Naive thymus-derived CD4-positive, alpha-beta T cell (primary cell): Measurements from ENCODE around the gene GPN1. TPM values are rescaled to one million over a fixed set of nuclear protein-coding genes. Genes with fewer than 3 reads are reported as not detected.
"Not testable (repeated sequence)": the region's sequence is repeated elsewhere in the genome, so short reads cannot be mapped to it uniquely, and the experiment has no call there.

ENCODE experiments used
- ATAC-seq: fragments of 150-1000 bp; cut with Tn5 transposase; 2 replicates; pipeline ENCODE4 v1.10.0; 2021; ENCODE audit warnings: mild to moderate bottlenecking, moderate library complexity
- CTCF ChIA-PET: fragments of 350-600 bp; sonication (Branson Sonifier 250); formaldehyde crosslinking; loops from one replicate; lab custom pipeline; 2021; ENCODE audit warnings: antibody characterized with exemption; lab: Charles Lee
- POLR2A ChIA-PET: fragments of 350-600 bp; sonication (Branson Sonifier 250); formaldehyde crosslinking; loops from one replicate; lab custom pipeline; 2021; ENCODE audit warnings: antibody characterized with exemption, inconsistent platforms; lab: Charles Lee
- DNase-seq, 9 donors: peaks; one replicate each; pipeline versions ENCODE4 v3.0.0 to v3.0.0-alpha.2; 2020 to 2022; ENCODE audit warnings: mixed read lengths in 1 of 9
- H3K27ac ChIP-seq: one replicate; pipeline ENCODE4 v1.7.0; 2013; ENCODE audit warnings: mild to moderate bottlenecking, low read depth, low read length, moderate library complexity
- H3K27me3 ChIP-seq, 2 donors: one replicate each; pipeline ENCODE4 v1.7.0; 2013; ENCODE audit warnings: low read length in 2 of 2, mild to moderate bottlenecking in 2 of 2, moderate library complexity in 2 of 2; ENCODE audit not compliant: control insufficient read depth in 2 of 2, insufficient read depth in 2 of 2
- H3K36me3 ChIP-seq, 3 experiments: 1 replicate in 2 of 3; 2 replicates in 1 of 3; pipeline ENCODE4 v1.7.0; 2013; ENCODE audit warnings: low read length in 3 of 3, mild to moderate bottlenecking in 3 of 3, moderate library complexity in 1 of 3; ENCODE audit not compliant: insufficient read depth in 3 of 3, control insufficient read depth in 2 of 3
- H3K4me1 ChIP-seq, 2 donors: one replicate each; pipeline ENCODE4 v1.7.0; 2013; ENCODE audit warnings: low read length in 2 of 2, mild to moderate bottlenecking in 2 of 2, moderate library complexity in 1 of 2; ENCODE audit not compliant: control insufficient read depth in 2 of 2, insufficient read depth in 2 of 2
- H3K4me3 ChIP-seq: 2 replicates; pipeline ENCODE4 v1.7.0; 2013; ENCODE audit warnings: mild to moderate bottlenecking, low read length
- H3K9me3 ChIP-seq, 3 experiments: 1 replicate in 2 of 3; 2 replicates in 1 of 3; pipeline ENCODE4 v1.7.0; 2013; ENCODE audit warnings: low read length in 3 of 3; ENCODE audit not compliant: control insufficient read depth in 2 of 3
- H3K27ac Mint-ChIP-seq, 9 donors: one replicate each; pipeline ENCODE4 v1.8.0; 2020 to 2022; ENCODE audit warnings: mixed read lengths in 9 of 9, mild to moderate bottlenecking in 8 of 9, moderate library complexity in 5 of 9, inconsistent platforms in 2 of 9
- H3K27me3 Mint-ChIP-seq, 5 donors: one replicate each; pipeline ENCODE4 v1.8.0; 2021 to 2022; ENCODE audit warnings: mixed read lengths in 5 of 5, mild to moderate bottlenecking in 1 of 5
- H3K36me3 Mint-ChIP-seq, 5 donors: one replicate each; pipeline ENCODE4 v1.8.0; 2020 to 2022; ENCODE audit warnings: mixed read lengths in 5 of 5, mild to moderate bottlenecking in 3 of 5, inconsistent platforms in 1 of 5
- H3K4me1 Mint-ChIP-seq, 7 donors: one replicate each; pipeline ENCODE4 v1.8.0; 2020 to 2022; ENCODE audit warnings: mixed read lengths in 7 of 7, mild to moderate bottlenecking in 3 of 7, inconsistent platforms in 1 of 7
- H3K4me3 Mint-ChIP-seq, 10 donors: one replicate each; pipeline ENCODE4 v1.8.0; 2020 to 2022; ENCODE audit warnings: mild to moderate bottlenecking in 10 of 10, mixed read lengths in 10 of 10, moderate library complexity in 6 of 10, inconsistent platforms in 2 of 10
- H3K9me3 Mint-ChIP-seq, 11 donors: one replicate each; pipeline ENCODE4 v1.8.0; 2020 to 2022; ENCODE audit warnings: mixed read lengths in 11 of 11, mild to moderate bottlenecking in 4 of 11, inconsistent platforms in 1 of 11, moderate library complexity in 1 of 11
- intact Hi-C, 2 donors: fragments of 100-400 bp; cut with micrococcal nuclease; formaldehyde crosslinking; loops; one replicate each; pipeline ENCODE4 v1.15.1; 2023
- polyA plus RNA-seq, 2 donors: library from polyadenylated mRNA; unstranded; fragments of 300-500 nt; fragmentation: Illumina TruSeq; gene quantifications; one replicate each; pipeline ENCODE4 v1.2.3, GENCODE V29; 2021
- total RNA-seq, 6 experiments: library from RNA in 5 of 6; stranded (reverse) in 5 of 6; gene quantifications; 1 replicate in 5 of 6; 2 replicates in 1 of 6; pipeline ENCODE4 v1.2.3 and lab custom pipeline; 2021 to 2026

GPN1 gene
- total and polyA plus RNA-seq, 7 experiments from 2014 or later, result 27.8 to 73.6 (median 32.4) TPM

GRCh38 chr2:27683390-27684071, 54.7 kb downstream of the GPN1 start:
- Histone ChIP-seq H3K4me1 (peaks cover 0 to 28% of the 10 kb centered on the region in 2 donors), H3K4me3 (no peak overlapping the region), H3K36me3 (peaks cover 0 to 64% (median 25%) of the 10 kb centered on the region in 3 experiments), H3K9me3 (no peaks in the 10 kb centered on the region), H3K27me3 (no peaks in the 10 kb centered on the region), H3K27ac (no peak overlapping the region)
- intact Hi-C loops, result loop anchor here (1.0 to 5.0 kb wide), 6 partner anchors 20 to 769 kb away; partner anchors contain the start of genes SLC4A1AP (in 2 of the 2), SUPT7L (in 2 of the 2), IFT172 (in 1 of the 2) and PPM1G (in 1 of the 2)
- Mint-ChIP-seq H3K4me1 (peaks cover 5 to 25% (median 13%) of the 10 kb centered on the region in 7 donors), H3K27me3 (no peaks in the 10 kb centered on the region), H3K27ac (peak overlapping the region; percentile 35 to 78 (median 66)), H3K36me3 (peaks cover 7 to 26% (median 17%) of the 10 kb centered on the region in 5 donors), H3K4me3 (peak overlapping the region in 1 of 10 donors; percentile 35), H3K9me3 (no peaks in the 10 kb centered on the region)
- POLR2A ChIA-PET, result interaction anchor here (0.8 to 1.5 kb wide), 7 partner anchors 18 to 274 kb away, joined by 3 to 5 read pairs (median 3); partner anchors contain the start of genes NRBP1, PPM1G, SLC4A1AP and SUPT7L
- ATAC-seq (peak; percentile 98), DNase-seq (peak; percentile 54 to 90 (median 82))
- CTCF ChIA-PET, result interaction anchor here (0.6 to 3.3 kb wide), 23 partner anchors 8 to 822 kb away, joined by 3 to 15 read pairs (median 3); partner anchors contain the start of gene NRBP1

- Histone ChIP-seq H3K36me3 (peaks cover 0 to 54% (median 18%) of the 10 kb centered on the region in 3 experiments), H3K4me1 (peaks cover 0 to 28% of the 10 kb centered on the region in 2 donors)
- ATAC-seq, result peak; percentile 36
- H3K27me3 ChIP-seq, H3K27me3 Mint-ChIP-seq, H3K9me3 Mint-ChIP-seq, H3K9me3 ChIP-seq, H3K4me3 ChIP-seq, intact Hi-C loops, H3K27ac ChIP-seq, DNase-seq: not testable (repeated sequence)
- Mint-ChIP-seq H3K27ac (peak overlapping the region in 5 of 9 donors; percentile 14 to 76 (median 63)), H3K4me3 (peak overlapping the region in 2 of 10 donors; percentile 37 to 40), H3K36me3 (peaks cover 4 to 26% (median 17%) of the 10 kb centered on the region in 5 donors), H3K4me1 (peaks cover 5 to 25% (median 13%) of the 10 kb centered on the region in 7 donors)
- POLR2A ChIA-PET, result interaction anchor here (1.3 kb wide), 1 partner anchor 22 kb away, joined by 5 read pairs; the partner anchor contains the start of genes SLC4A1AP and SUPT7L
- CTCF ChIA-PET, result interaction anchor here (0.6 to 1.5 kb wide), 3 partner anchors 51 to 626 kb away, joined by 4 to 5 read pairs (median 4); no protein-coding TSS in a partner anchor
Observed at GRCh38 chr2:27685006-27685405, 56.2 kb downstream of the GPN1 start.

GRCh38 chr2:27685577-27685976, 56.7 kb downstream of the GPN1 start:
- Mint-ChIP-seq H3K27me3 (no peaks in the 10 kb centered on the region), H3K4me1 (peaks cover 5 to 25% (median 13%) of the 10 kb centered on the region in 7 donors), H3K4me3 (peak overlapping the region in 1 of 10 donors; percentile 37), H3K36me3 (peaks cover 4 to 27% (median 18%) of the 10 kb centered on the region in 5 donors), H3K27ac (peak overlapping the region in 2 of 9 donors; percentile 63 to 76), H3K9me3 (no peaks in the 10 kb centered on the region)
- ChIA-PET POLR2A (no interaction called here), CTCF (no interaction called here)
- Histone ChIP-seq H3K36me3 (peaks cover 0 to 50% (median 17%) of the 10 kb centered on the region in 3 experiments), H3K9me3 (no peaks in the 10 kb centered on the region), H3K4me1 (peaks cover 0 to 28% of the 10 kb centered on the region in 2 donors), H3K27ac (no peak overlapping the region), H3K4me3 (no peak overlapping the region), H3K27me3 (no peaks in the 10 kb centered on the region)
- intact Hi-C loops, result no loop called here
- ATAC-seq (no peak), DNase-seq (no peak)

GRCh38 chr2:27687232-27687631, 58.4 kb downstream of the GPN1 start:
- no peaks in the 10 kb centered on the region for H3K27me3 Mint-ChIP-seq
- intact Hi-C loops, result no loop called here
- no peak overlapping the region for H3K27ac Mint-ChIP-seq
- Histone ChIP-seq H3K27me3 (no peaks in the 10 kb centered on the region), H3K4me1 (peaks cover 0 to 28% of the 10 kb centered on the region in 2 donors), H3K4me3 (no peak overlapping the region), H3K36me3 (peaks cover 0 to 38% (median 17%) of the 10 kb centered on the region in 3 experiments), H3K9me3 (no peaks in the 10 kb centered on the region), H3K27ac (no peak overlapping the region)
- no peak for ATAC-seq
- no peaks in the 10 kb centered on the region for H3K9me3 Mint-ChIP-seq
- H3K36me3 Mint-ChIP-seq, result peaks cover under 1 to 35% (median 22%) of the 10 kb centered on the region in 5 donors
- peaks cover 5 to 26% (median 13%) of the 10 kb centered on the region in 7 donors for H3K4me1 Mint-ChIP-seq
- DNase-seq, result no peak
- CTCF ChIA-PET, result interaction anchor here (0.6 to 0.7 kb wide), 2 partner anchors 9 to 39 kb away, joined by 4 to 5 read pairs; no protein-coding TSS in a partner anchor
- no peak overlapping the region for H3K4me3 Mint-ChIP-seq
- POLR2A ChIA-PET, result interaction anchor here (0.6 kb wide), 1 partner anchor 878 kb away, joined by 4 read pairs; no protein-coding TSS in a partner anchor

GRCh38 chr2:27689424-27689823, 60.6 kb downstream of the GPN1 start:
- CTCF ChIA-PET, result interaction anchor here (3.1 kb wide), 1 partner anchor 15 kb away, joined by 10 read pairs; no protein-coding TSS in a partner anchor
- no peaks in the 10 kb centered on the region for H3K9me3 Mint-ChIP-seq
- no peak overlapping the region for H3K27ac Mint-ChIP-seq
- Histone ChIP-seq H3K27me3 (no peaks in the 10 kb centered on the region), H3K27ac (no peak overlapping the region), H3K4me1 (peaks cover 0 to 17% of the 10 kb centered on the region in 2 donors), H3K4me3 (no peak overlapping the region), H3K9me3 (no peaks in the 10 kb centered on the region), H3K36me3 (peaks cover 0 to 31% (median 17%) of the 10 kb centered on the region in 3 experiments)
- H3K4me3 Mint-ChIP-seq, result no peak overlapping the region
- intact Hi-C loops, result no loop called here
- H3K36me3 Mint-ChIP-seq, result peaks cover 5 to 44% (median 19%) of the 10 kb centered on the region in 5 donors
- no peak for DNase-seq
- ATAC-seq, result no peak
- peaks cover 0 to 17% (median 7%) of the 10 kb centered on the region in 7 donors for H3K4me1 Mint-ChIP-seq
- no peaks in the 10 kb centered on the region for H3K27me3 Mint-ChIP-seq
- POLR2A ChIA-PET, result no interaction called here

GRCh38 chr2:27690052-27690451, 61.2 kb downstream of the GPN1 start:
- Histone ChIP-seq H3K36me3 (peaks cover 0 to 28% (median 11%) of the 10 kb centered on the region in 3 experiments), H3K27me3 (no peaks in the 10 kb centered on the region), H3K27ac (no peak overlapping the region), H3K9me3 (no peaks in the 10 kb centered on the region), H3K4me1 (peaks cover 0 to 14% of the 10 kb centered on the region in 2 donors), H3K4me3 (no peak overlapping the region)
- Mint-ChIP-seq H3K27ac (no peak overlapping the region), H3K9me3 (no peaks in the 10 kb centered on the region), H3K36me3 (peaks cover 5 to 41% (median 18%) of the 10 kb centered on the region in 5 donors), H3K27me3 (no peaks in the 10 kb centered on the region), H3K4me3 (no peak overlapping the region), H3K4me1 (peaks cover 0 to 10% (median 5%) of the 10 kb centered on the region in 7 donors)
- ATAC-seq (no peak), DNase-seq (no peak)
- CTCF ChIA-PET, result interaction anchor here (0.6 to 3.4 kb wide), 3 partner anchors 7 to 19 kb away, joined by 3 to 15 read pairs (median 10); no protein-coding TSS in a partner anchor
- POLR2A ChIA-PET, result no interaction called here
- intact Hi-C loops, result no loop called here
